Tibial nerve (tissue), 4 donors: ENCODE results near the gene PIEZO1.

Experiments
- CTCF ChIP-seq, 5 experiments: fragments of 200-600 bp in 3 of 5; fragments of 450-650 bp in 2 of 5; sonication (generic) in 3 of 5; IDR thresholded peaks; one replicate each; pipeline ENCODE4 v1.5.1; 2016 to 2019; ENCODE audit warnings: antibody characterized with exemption in 5 of 5, mild to moderate bottlenecking in 3 of 5, moderate library complexity in 2 of 5
- EP300 ChIP-seq, 2 donors: sonication (generic); formaldehyde crosslinking; IDR thresholded peaks; one replicate each; pipeline ENCODE4 v1.6.1; 2017; ENCODE audit warnings: antibody characterized with exemption in 2 of 2, mild to moderate bottlenecking in 1 of 2
- POLR2A ChIP-seq, 2 donors: fragments of 450-650 bp; IDR thresholded peaks; one replicate each; pipeline ENCODE4 v1.6.1; 2017; ENCODE audit warnings: antibody characterized with exemption in 2 of 2, mild to moderate bottlenecking in 2 of 2, moderate library complexity in 2 of 2

GRCh38 chr16:88814144-88814502, 29.1 kb upstream of the PIEZO1 start:
- no peak for TF ChIP-seq CTCF (IDR thresholded peaks at IDR 0.05)
- TF ChIP-seq POLR2A (IDR thresholded peaks at IDR 0.05) = no peak
- TF ChIP-seq EP300 (IDR thresholded peaks at IDR 0.05) = no peak
